ENCODE results near the gene UNK. TPM values are rescaled to one million over a fixed set of nuclear protein-coding genes. Genes with fewer than 3 reads are reported as not detected.

The UNK gene
- total and polyA plus RNA-seq, 4 donors: 8.8 to 34.1 (median 25.3) TPM

GRCh38 chr17:75765981-75766380 lies 18.6 kb upstream of the UNK start:
- H3K4me3 ChIP-seq (ENCODE audit: low read length in 2 of 2): no peak overlapping the region
- DNase-seq (peak in 1 of 2 donors; percentile 67), ATAC-seq (ENCODE audit: low FRiP score) (no peak)
- H3K36me3 ChIP-seq (ENCODE audit: control insufficient read depth in 1 of 2, insufficient read depth in 2 of 2, low read length in 1 of 2): no peaks in the 10 kb centered on the region
- 93% methylated on average over 4 of the region's 4 CpGs for WGBS, 2 donors
- H3K27ac ChIP-seq (ENCODE audit: low read depth in 1 of 2, low read length in 2 of 2): no peak overlapping the region
- no peaks in the 10 kb centered on the region for H3K9me3 ChIP-seq (ENCODE audit: control insufficient read depth, low read length)
- no peaks in the 10 kb centered on the region for H3K27me3 ChIP-seq (ENCODE audit: control insufficient read depth in 1 of 2, insufficient read depth in 2 of 2, low read length in 1 of 2)
- H3K4me1 ChIP-seq (ENCODE audit: control insufficient read depth in 1 of 2, insufficient read depth in 2 of 2, low read length in 2 of 2): peaks cover 0 to 2% of the 10 kb centered on the region in 2 donors
- intact Hi-C loops (cut with DNase I): no loop called here

- peak in 1 of 2 donors; percentile 26 for DNase-seq
- intact Hi-C loops (cut with DNase I): no loop called here
- H3K4me3 ChIP-seq (ENCODE audit: low read length in 2 of 2): no peak overlapping the region
- WGBS, 2 donors: 85 to 90% methylated on average over 8 of the region's 8 CpGs
- H3K27ac ChIP-seq (ENCODE audit: low read depth in 1 of 2, low read length in 2 of 2): no peak overlapping the region
- no peaks in the 10 kb centered on the region for H3K9me3 ChIP-seq (ENCODE audit: control insufficient read depth, low read length)
- peaks cover 0 to 2% of the 10 kb centered on the region in 2 donors for H3K4me1 ChIP-seq (ENCODE audit: control insufficient read depth in 1 of 2, insufficient read depth in 2 of 2, low read length in 2 of 2)
- H3K27me3 ChIP-seq (ENCODE audit: control insufficient read depth in 1 of 2, insufficient read depth in 2 of 2, low read length in 1 of 2): no peaks in the 10 kb centered on the region
- ATAC-seq (ENCODE audit: low FRiP score): no peak
- H3K36me3 ChIP-seq (ENCODE audit: control insufficient read depth in 1 of 2, insufficient read depth in 2 of 2, low read length in 1 of 2): no peaks in the 10 kb centered on the region
These were observed 16.7 kb upstream of the UNK start for GRCh38 chr17:75767881-75768280.

GRCh38 chr17:75769536-75769935 lies 15.1 kb upstream of the UNK start:
- intact Hi-C loops (cut with DNase I): no loop called here
- WGBS, 2 donors: 71% methylated on average over 3 of the region's 3 CpGs
- H3K4me1 ChIP-seq (ENCODE audit: control insufficient read depth in 1 of 2, insufficient read depth in 2 of 2, low read length in 2 of 2): no peaks in the 10 kb centered on the region
- H3K36me3 ChIP-seq (ENCODE audit: control insufficient read depth in 1 of 2, insufficient read depth in 2 of 2, low read length in 1 of 2): no peaks in the 10 kb centered on the region
- no peak overlapping the region for H3K27ac ChIP-seq (ENCODE audit: low read depth in 1 of 2, low read length in 2 of 2)
- ATAC-seq (ENCODE audit: low FRiP score) (no peak), DNase-seq (no peak)
- no peaks in the 10 kb centered on the region for H3K27me3 ChIP-seq (ENCODE audit: control insufficient read depth in 1 of 2, insufficient read depth in 2 of 2, low read length in 1 of 2)
- H3K9me3 ChIP-seq (ENCODE audit: control insufficient read depth, low read length): no peaks in the 10 kb centered on the region
- no peak overlapping the region for H3K4me3 ChIP-seq (ENCODE audit: low read length in 2 of 2)

DNA sequence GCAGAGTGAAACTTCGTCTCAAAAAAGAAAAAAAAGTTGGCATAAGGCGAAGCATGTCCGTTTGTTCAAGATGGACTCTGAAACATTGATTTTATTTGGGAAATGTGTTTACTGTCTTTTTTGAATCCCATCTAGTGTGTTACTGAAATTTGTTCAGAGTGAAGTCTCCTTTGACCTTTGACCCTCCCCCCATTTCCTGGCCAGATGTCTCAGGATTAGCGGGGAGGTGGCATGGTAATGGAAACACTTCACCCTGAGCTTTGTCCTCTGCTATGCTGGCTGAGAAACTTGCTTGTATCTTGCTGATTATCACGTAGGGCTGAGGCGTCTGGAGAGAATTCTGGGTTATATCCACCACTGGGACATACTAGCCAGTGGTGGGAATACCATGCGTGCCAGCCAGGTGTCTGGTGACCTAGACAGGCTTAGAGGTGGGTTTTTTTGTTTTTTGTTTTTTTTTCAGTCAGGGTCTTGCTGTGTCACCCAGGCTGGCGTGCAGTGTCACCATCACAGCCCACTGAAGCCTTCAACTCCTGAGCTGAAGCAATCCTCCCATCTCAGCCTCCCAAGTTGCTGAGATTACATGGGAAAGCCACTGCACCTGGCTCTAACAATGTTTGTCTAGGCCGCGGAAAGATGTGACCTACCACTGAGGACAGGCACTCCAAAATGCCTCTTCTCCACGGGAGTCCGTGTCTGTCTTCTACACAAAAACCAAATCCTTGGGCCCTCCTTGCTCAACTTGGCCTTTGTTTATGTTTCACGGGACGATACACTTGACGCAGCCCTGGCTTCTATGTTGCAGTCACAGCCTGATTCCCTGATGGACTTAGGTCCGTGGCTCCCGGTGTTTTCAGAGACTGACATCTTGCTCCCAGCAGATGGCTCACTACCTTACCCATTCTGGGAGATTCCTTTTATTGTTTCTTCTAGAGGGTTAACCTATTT lies 13.0 kb upstream of the UNK start:
- no peak for ATAC-seq (ENCODE audit: low FRiP score)
- intact Hi-C loops (cut with DNase I): no loop called here
- DNase-seq: peak in 1 of 2 donors; percentile 49
- no peaks in the 10 kb centered on the region for H3K4me1 ChIP-seq (ENCODE audit: control insufficient read depth in 1 of 2, insufficient read depth in 2 of 2, low read length in 2 of 2)
- no peak overlapping the region for H3K27ac ChIP-seq (ENCODE audit: low read depth in 1 of 2, low read length in 2 of 2)
- H3K4me3 ChIP-seq (ENCODE audit: low read length in 2 of 2): no peak overlapping the region
- H3K9me3 ChIP-seq (ENCODE audit: control insufficient read depth, low read length): no peaks in the 10 kb centered on the region
- H3K36me3 ChIP-seq (ENCODE audit: control insufficient read depth in 1 of 2, insufficient read depth in 2 of 2, low read length in 1 of 2): peaks cover 0 to 2% of the 10 kb centered on the region in 2 donors
- H3K27me3 ChIP-seq (ENCODE audit: control insufficient read depth in 1 of 2, insufficient read depth in 2 of 2, low read length in 1 of 2): no peaks in the 10 kb centered on the region
- WGBS, 2 donors: 75 to 77% methylated on average over 17 of the region's 17 CpGs

DNA sequence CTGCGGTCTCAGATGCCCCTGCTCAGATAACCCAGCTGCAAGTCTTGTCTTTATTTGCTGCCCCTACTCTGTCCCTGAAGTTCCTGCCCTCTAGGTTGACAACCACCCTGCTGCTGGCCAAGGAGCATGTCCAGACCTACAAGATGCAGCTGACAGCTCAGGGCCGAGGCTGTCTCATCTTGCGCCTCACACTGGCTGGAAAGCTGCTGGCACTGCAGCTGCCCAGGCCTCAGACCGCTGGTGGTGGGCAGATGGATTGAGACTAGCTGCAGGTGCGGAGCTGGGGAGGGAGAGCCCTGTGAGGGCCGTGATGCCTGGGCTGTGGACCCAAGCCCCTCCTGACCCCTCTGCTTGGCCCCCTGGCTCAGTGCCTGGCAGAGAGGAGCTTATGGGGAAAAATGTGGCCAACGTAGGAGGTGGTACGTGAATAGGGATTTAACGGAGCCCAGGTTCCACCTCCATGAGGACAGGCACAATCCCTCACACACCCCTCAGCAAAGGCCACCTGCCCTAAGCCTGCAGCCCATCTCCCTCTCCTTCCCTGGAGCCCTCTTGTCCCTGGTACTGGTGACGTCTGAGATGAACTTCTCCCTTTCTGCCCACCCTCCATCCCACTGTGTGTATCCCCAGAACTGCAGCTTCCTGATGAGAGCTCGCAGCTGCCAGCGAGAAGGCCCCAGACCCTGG lies 11.3 kb upstream of the UNK start:
- peak in 1 of 2 donors; percentile 48 for DNase-seq
- Histone ChIP-seq H3K4me1 (ENCODE audit: control insufficient read depth in 1 of 2, insufficient read depth in 2 of 2, low read length in 2 of 2) (no peaks in the 10 kb centered on the region), H3K27ac (ENCODE audit: low read depth in 1 of 2, low read length in 2 of 2) (no peak overlapping the region), H3K27me3 (ENCODE audit: control insufficient read depth in 1 of 2, insufficient read depth in 2 of 2, low read length in 1 of 2) (no peaks in the 10 kb centered on the region), H3K9me3 (ENCODE audit: control insufficient read depth, low read length) (no peaks in the 10 kb centered on the region), H3K36me3 (ENCODE audit: control insufficient read depth in 1 of 2, insufficient read depth in 2 of 2, low read length in 1 of 2) (peaks cover 0 to 2% of the 10 kb centered on the region in 2 donors), H3K4me3 (ENCODE audit: low read length in 2 of 2) (no peak overlapping the region)
- intact Hi-C loops (cut with DNase I): no loop called here
- ATAC-seq (ENCODE audit: low FRiP score): peak; percentile 26
- WGBS, 2 donors: 75 to 78% methylated on average over 12 of the region's 12 CpGs

GRCh38 chr17:75773808-75774470 lies 10.7 kb upstream of the UNK start:
- no peak for ATAC-seq (ENCODE audit: low FRiP score)
- DNase-seq: peak in 1 of 2 donors; percentile 75
- intact Hi-C loops (cut with DNase I): no loop called here
- 73 to 76% methylated on average over 15 of the region's 15 CpGs for WGBS, 2 donors
- Histone ChIP-seq H3K4me1 (ENCODE audit: control insufficient read depth in 1 of 2, insufficient read depth in 2 of 2, low read length in 2 of 2) (no peaks in the 10 kb centered on the region), H3K4me3 (ENCODE audit: low read length in 2 of 2) (no peak overlapping the region), H3K27ac (ENCODE audit: low read depth in 1 of 2, low read length in 2 of 2) (no peak overlapping the region), H3K27me3 (ENCODE audit: control insufficient read depth in 1 of 2, insufficient read depth in 2 of 2, low read length in 1 of 2) (no peaks in the 10 kb centered on the region), H3K9me3 (ENCODE audit: control insufficient read depth, low read length) (no peaks in the 10 kb centered on the region), H3K36me3 (ENCODE audit: control insufficient read depth in 1 of 2, insufficient read depth in 2 of 2, low read length in 1 of 2) (peaks cover 0 to 2% of the 10 kb centered on the region in 2 donors)

DNA sequence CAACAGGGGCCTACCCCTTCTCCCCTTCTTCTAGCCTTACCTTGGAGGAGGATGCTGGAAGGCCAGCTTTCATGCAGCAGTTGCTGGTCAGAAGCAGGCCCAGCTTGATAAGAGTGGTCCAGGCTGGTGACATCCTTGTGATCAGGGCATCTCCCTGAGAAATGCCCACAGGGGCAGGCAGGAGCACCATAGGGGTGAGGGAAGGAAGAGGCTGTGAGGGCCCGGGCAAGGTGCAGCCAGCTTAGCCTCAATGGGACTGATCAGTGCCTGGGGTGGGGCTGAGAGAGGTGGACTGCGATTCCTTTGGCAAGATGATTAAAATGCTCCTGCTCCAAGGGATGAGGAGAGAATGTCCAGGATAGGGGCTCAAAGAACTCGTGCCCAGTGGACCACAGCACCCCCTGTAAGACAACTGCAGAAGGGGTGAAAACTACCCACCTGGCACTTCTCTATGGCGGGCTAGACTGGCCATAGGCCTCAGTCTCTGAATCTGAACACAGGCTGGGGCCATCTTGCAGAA lies 10.1 kb upstream of the UNK start:
- DNase-seq (peak in 1 of 2 donors; percentile 67), ATAC-seq (ENCODE audit: low FRiP score) (no peak)
- Histone ChIP-seq H3K36me3 (ENCODE audit: control insufficient read depth in 1 of 2, insufficient read depth in 2 of 2, low read length in 1 of 2) (peaks cover 0 to 2% of the 10 kb centered on the region in 2 donors), H3K9me3 (ENCODE audit: control insufficient read depth, low read length) (no peaks in the 10 kb centered on the region), H3K27ac (ENCODE audit: low read depth in 1 of 2, low read length in 2 of 2) (no peak overlapping the region), H3K27me3 (ENCODE audit: control insufficient read depth in 1 of 2, insufficient read depth in 2 of 2, low read length in 1 of 2) (peaks cover 0 to 1% of the 10 kb centered on the region in 2 donors), H3K4me1 (ENCODE audit: control insufficient read depth in 1 of 2, insufficient read depth in 2 of 2, low read length in 2 of 2) (no peaks in the 10 kb centered on the region), H3K4me3 (ENCODE audit: low read length in 2 of 2) (no peak overlapping the region)
- intact Hi-C loops (cut with DNase I): no loop called here
- 81 to 85% methylated on average over 4 of the region's 4 CpGs for WGBS, 2 donors

DNA sequence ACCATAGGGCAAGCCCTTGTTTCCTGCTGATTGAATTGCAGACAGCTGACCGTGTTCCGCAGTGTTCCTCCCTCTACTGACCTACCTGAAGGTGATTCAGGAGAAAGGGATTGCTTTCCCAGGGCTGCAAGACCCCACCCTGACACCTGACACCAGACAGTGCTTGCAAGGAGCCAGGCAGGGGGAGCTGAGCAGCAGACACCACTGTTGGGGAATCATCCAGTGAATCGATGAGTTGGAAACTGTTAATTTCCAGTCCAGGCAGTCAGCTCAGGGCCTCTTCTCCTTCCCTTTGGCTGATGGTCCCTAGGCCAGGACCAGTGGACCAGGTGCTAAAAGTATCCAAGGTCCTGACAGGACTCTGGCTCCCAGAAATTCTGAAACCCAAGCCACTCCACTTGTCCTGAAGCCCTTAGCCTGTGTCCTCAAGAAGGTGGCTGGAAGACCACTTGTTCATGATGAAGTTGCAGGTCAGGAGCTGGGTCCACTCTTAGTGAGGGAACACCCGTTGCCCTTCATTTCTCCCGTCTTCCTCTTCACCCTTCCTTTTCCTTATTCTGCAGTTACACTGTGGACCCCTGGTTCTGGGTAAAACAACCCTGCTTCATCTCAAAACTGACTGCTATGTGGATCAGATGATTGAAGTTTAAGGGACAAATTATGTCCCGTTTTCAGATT lies 9.5 kb upstream of the UNK start:
- WGBS, 2 donors: 47 to 54% methylated on average over 6 of the region's 6 CpGs
- no peaks in the 10 kb centered on the region for H3K4me1 ChIP-seq (ENCODE audit: control insufficient read depth in 1 of 2, insufficient read depth in 2 of 2, low read length in 2 of 2)
- no peaks in the 10 kb centered on the region for H3K9me3 ChIP-seq (ENCODE audit: control insufficient read depth, low read length)
- peaks cover 0 to 2% of the 10 kb centered on the region in 2 donors for H3K36me3 ChIP-seq (ENCODE audit: control insufficient read depth in 1 of 2, insufficient read depth in 2 of 2, low read length in 1 of 2)
- H3K4me3 ChIP-seq (ENCODE audit: low read length in 2 of 2): no peak overlapping the region
- peak in 1 of 2 donors; percentile 67 for DNase-seq
- no peak overlapping the region for H3K27ac ChIP-seq (ENCODE audit: low read depth in 1 of 2, low read length in 2 of 2)
- intact Hi-C loops (cut with DNase I): loop anchor here in 1 of 2 donors (5.0 kb wide), 1 partner anchor 102 kb away; the partner anchor contains the start of gene TRIM47
- H3K27me3 ChIP-seq (ENCODE audit: control insufficient read depth in 1 of 2, insufficient read depth in 2 of 2, low read length in 1 of 2): peaks cover 0 to 2% of the 10 kb centered on the region in 2 donors
- no peak for ATAC-seq (ENCODE audit: low FRiP score)

All from aorta (tissue), 5 donors.